ENCODE data around the gene MED4.

GRCh38 chr13:48116808-48117207 is 21.9 kb upstream of the MED4 start:
- TF ChIP-seq, protein P1, sequence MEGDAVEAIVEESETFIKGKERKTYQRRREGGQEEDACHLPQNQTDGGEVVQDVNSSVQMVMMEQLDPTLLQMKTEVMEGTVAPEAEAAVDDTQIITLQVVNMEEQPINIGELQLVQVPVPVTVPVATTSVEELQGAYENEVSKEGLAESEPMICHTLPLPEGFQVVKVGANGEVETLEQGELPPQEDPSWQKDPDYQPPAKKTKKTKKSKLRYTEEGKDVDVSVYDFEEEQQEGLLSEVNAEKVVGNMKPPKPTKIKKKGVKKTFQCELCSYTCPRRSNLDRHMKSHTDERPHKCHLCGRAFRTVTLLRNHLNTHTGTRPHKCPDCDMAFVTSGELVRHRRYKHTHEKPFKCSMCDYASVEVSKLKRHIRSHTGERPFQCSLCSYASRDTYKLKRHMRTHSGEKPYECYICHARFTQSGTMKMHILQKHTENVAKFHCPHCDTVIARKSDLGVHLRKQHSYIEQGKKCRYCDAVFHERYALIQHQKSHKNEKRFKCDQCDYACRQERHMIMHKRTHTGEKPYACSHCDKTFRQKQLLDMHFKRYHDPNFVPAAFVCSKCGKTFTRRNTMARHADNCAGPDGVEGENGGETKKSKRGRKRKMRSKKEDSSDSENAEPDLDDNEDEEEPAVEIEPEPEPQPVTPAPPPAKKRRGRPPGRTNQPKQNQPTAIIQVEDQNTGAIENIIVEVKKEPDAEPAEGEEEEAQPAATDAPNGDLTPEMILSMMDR (IDR thresholded peaks at IDR 0.05): no peak
- no peak for TF ChIP-seq POLR2A (IDR thresholded peaks at IDR 0.05)
